ENCODE measurements around the gene LRRC1. TPM values are rescaled to one million over a fixed set of nuclear protein-coding genes. Genes with fewer than 3 reads are reported as not detected.

The LRRC1 gene
- total RNA-seq, 1 experiment from 2014 or later, result 10.3 TPM

DNA sequence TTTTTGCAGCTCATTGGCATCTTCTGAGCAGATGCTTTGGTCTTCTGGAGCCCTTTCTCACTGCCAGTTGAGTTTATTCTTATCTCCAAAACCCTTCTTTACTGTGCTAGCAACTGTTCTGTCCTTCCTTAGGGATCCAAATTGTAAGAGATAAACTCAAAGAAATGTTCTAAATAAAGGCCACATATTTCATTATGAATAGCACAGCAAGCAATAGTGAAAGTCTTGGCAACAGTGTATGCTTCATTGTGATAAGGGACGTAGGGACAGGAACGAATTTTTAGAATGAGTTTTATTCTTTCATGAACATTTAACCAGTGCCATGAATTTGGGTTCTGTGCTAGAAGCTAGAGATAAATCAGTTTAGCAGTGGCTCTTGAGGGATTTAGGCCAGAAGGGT lies 61.1 kb downstream of the LRRC1 start:
- H3K56ac ChIP-seq (ENCODE audit: insufficient read length, low read depth, low read length), result no peak overlapping the region
- no peak for TF ChIP-seq CTCF (conservative IDR thresholded peaks at IDR 0.05)
- Mint-ChIP-seq H3K9me3 (peaks cover 2 to 3% of the 10 kb centered on the region in 2 experiments; a peak in 1 of 5 replicates), H3K27me3 (ENCODE audit: low read depth) (no peaks in the 10 kb centered on the region), H3K36me3 (ENCODE audit: insufficient read depth in 1 of 3, low read depth in 3 of 3) (peaks cover 0 to 5% (median 5%) of the 10 kb centered on the region in 3 experiments; a peak in 4 of 7 replicates), H3K27ac (no peak overlapping the region), H3K4me1 (peaks cover 23 to 29% of the 10 kb centered on the region in 2 experiments), H3K4me3 (no peak overlapping the region)
- H4K5ac ChIP-seq (ENCODE audit: insufficient read length, low read depth, low read length), result no peak overlapping the region
- no peak overlapping the region for H3K14ac ChIP-seq (ENCODE audit: insufficient read depth, low read length)
- H3K27ac ChIP-seq (ENCODE audit: insufficient read length, low read depth, low read length), result no peak overlapping the region
- no peak overlapping the region for H2BK15ac ChIP-seq (ENCODE audit: low read depth, low read length)
- H3T11ph ChIP-seq (ENCODE audit: low read length), result no peak overlapping the region
- no peaks in the 10 kb centered on the region for H3K9me3 ChIP-seq (ENCODE audit: control insufficient read depth, low read depth, low read length)
- no peak overlapping the region for H2BK5ac ChIP-seq (ENCODE audit: insufficient read length, low read length)
- no peak overlapping the region for H2BK12ac ChIP-seq (ENCODE audit: insufficient read length, low read depth, low read length)
- H3K79me2 ChIP-seq (ENCODE audit: insufficient read depth, low read length), result no peaks in the 10 kb centered on the region
- H3K27me3 ChIP-seq (ENCODE audit: insufficient read depth, low read length), result no peaks in the 10 kb centered on the region
- H4K8ac ChIP-seq (replicated peaks; ENCODE audit: insufficient read length, low read depth, low read length), result no peak overlapping the region
- no peak overlapping the region for H2BK120ac ChIP-seq (ENCODE audit: low read depth, low read length, poor library complexity, severe bottlenecking)
- H3K4me1 ChIP-seq (ENCODE audit: insufficient read depth, low read length), result no peaks in the 10 kb centered on the region
- H2BK20ac ChIP-seq (ENCODE audit: low read depth, low read length, poor library complexity, severe bottlenecking), result no peak overlapping the region
- H4K91ac ChIP-seq (ENCODE audit: insufficient read length, low read depth, low read length), result no peak overlapping the region
- no CpG with 5 or more reads among the region's 2 CpGs for WGBS (ENCODE audit: extremely low coverage, insufficient read length, low lambda C conversion rate)
- no peak overlapping the region for H3K18ac ChIP-seq (ENCODE audit: insufficient read length, low read depth, low read length)
- no peak overlapping the region for H2AFZ ChIP-seq (ENCODE audit: low read length)
- no peak for DNase-seq
- H3K4me2 ChIP-seq (ENCODE audit: insufficient read depth, insufficient read length, low read length), result no peak overlapping the region
- no peaks in the 10 kb centered on the region for H3K79me1 ChIP-seq (ENCODE audit: insufficient read depth, low read depth, low read length, poor library complexity, severe bottlenecking)
- no peaks in the 10 kb centered on the region for H3K23me2 ChIP-seq (ENCODE audit: insufficient read length, low read depth, low read length, poor library complexity, severe bottlenecking)
- H3K23ac ChIP-seq (ENCODE audit: insufficient read length, low read depth, low read length), result no peak overlapping the region
- H3K9ac ChIP-seq (ENCODE audit: extremely low read depth, insufficient read length, low read length), result no peak overlapping the region
- H2AK5ac ChIP-seq (ENCODE audit: insufficient read length, low read length), result no peak overlapping the region
- peaks cover 3% of the 10 kb centered on the region for H4K20me1 ChIP-seq (ENCODE audit: control insufficient read depth, insufficient read depth, insufficient read length)
- no peak overlapping the region for H3K4ac ChIP-seq (ENCODE audit: low read depth, low read length)

Data from H9 (cell line).